ENCODE results near the gene HSBP1.

Gene HSBP1

DNA sequence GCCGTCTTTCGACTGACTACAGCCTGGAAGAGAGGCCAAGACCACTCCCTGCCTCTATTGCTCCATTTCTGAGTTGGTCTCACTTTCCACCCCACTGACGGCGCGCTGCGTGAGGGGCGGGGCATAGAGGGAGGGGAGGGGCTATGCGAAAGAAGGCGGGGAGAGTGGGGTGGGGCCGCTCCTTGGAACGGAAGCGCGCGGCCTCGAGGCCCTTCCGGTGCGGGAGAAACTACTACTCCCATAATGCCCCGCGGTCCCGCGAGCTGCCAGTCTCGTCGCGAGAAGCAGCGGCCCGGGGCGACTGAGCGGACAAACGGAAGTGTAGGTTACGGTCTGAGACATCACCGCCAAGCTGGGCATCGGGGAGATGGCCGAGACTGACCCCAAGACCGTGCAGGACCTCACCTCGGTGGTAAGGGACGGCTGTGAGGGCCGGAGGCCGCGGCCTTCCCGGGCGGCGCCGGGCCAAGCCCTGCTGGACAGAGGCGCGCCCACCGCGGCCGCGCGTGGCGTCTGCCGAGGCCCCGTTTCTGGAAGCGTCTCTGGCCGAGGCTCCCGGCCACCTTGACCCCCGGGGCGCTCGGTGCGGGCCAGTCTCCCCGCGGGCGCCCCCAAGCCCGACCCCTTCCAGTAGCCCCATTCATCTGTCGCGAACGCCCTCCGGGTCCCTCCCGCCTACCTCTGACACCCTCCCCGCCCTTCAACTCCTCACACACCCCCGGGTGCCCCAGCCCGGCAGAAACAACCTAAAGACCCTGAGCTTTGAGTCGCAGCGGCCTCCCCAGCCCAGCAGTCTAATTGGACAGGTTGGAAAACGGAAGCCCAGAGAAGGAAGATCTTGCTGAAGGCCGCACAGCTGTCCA lies at the start of gene HSBP1:
TSS of gene HSBP1 (plus strand) at position 269 of the 863 bp plus-strand sequence. CDS start at position 368, 99 bp downstream.
- peak within 1 kb of the TSS; percentile 98 for H3K4me3 Mint-ChIP-seq
- peak; percentile 95 for DNase-seq
- no peaks in the 10 kb centered on the region for H3K27me3 Mint-ChIP-seq
- peak within 1 kb of the TSS; percentile 95 for H3K27ac Mint-ChIP-seq
- peaks cover 41% of the 10 kb centered on the region for H3K4me1 Mint-ChIP-seq (ENCODE audit: low read depth)
- no peaks in the 10 kb centered on the region for H3K9me3 Mint-ChIP-seq
- H3K36me3 Mint-ChIP-seq (ENCODE audit: low read depth), result peaks cover 49% of the 10 kb centered on the region

GRCh38 chr16:83762141-83762991 lies 45.4 kb upstream of the HSBP1 start:
- Mint-ChIP-seq H3K9me3 (no peaks in the 10 kb centered on the region), H3K4me1 (ENCODE audit: low read depth) (no peaks in the 10 kb centered on the region), H3K36me3 (ENCODE audit: low read depth) (no peaks in the 10 kb centered on the region), H3K27me3 (peaks cover 3% of the 10 kb centered on the region), H3K4me3 (no peak overlapping the region), H3K27ac (no peak overlapping the region)
- no peak for DNase-seq

GRCh38 chr16:83762992-83763358 lies 44.8 kb upstream of the HSBP1 start:
- Mint-ChIP-seq H3K36me3 (ENCODE audit: low read depth) (no peaks in the 10 kb centered on the region), H3K4me1 (ENCODE audit: low read depth) (no peaks in the 10 kb centered on the region)
- no peak for DNase-seq

GRCh38 chr16:83768986-83769385 lies 38.8 kb upstream of the HSBP1 start:
- Mint-ChIP-seq H3K9me3 (no peaks in the 10 kb centered on the region), H3K36me3 (ENCODE audit: low read depth) (no peaks in the 10 kb centered on the region), H3K27ac (no peak overlapping the region), H3K27me3 (peaks cover 14% of the 10 kb centered on the region), H3K4me1 (ENCODE audit: low read depth) (peaks cover 4% of the 10 kb centered on the region), H3K4me3 (no peak overlapping the region)
- DNase-seq, result no peak

More at GRCh38 chr16:83762992-83763358, 44.8 kb upstream of the HSBP1 start:
- no peaks in the 10 kb centered on the region for H3K9me3 Mint-ChIP-seq
- peaks cover 5% of the 10 kb centered on the region for H3K27me3 Mint-ChIP-seq
- H3K4me3 Mint-ChIP-seq, result no peak overlapping the region
- no peak overlapping the region for H3K27ac Mint-ChIP-seq

DNA sequence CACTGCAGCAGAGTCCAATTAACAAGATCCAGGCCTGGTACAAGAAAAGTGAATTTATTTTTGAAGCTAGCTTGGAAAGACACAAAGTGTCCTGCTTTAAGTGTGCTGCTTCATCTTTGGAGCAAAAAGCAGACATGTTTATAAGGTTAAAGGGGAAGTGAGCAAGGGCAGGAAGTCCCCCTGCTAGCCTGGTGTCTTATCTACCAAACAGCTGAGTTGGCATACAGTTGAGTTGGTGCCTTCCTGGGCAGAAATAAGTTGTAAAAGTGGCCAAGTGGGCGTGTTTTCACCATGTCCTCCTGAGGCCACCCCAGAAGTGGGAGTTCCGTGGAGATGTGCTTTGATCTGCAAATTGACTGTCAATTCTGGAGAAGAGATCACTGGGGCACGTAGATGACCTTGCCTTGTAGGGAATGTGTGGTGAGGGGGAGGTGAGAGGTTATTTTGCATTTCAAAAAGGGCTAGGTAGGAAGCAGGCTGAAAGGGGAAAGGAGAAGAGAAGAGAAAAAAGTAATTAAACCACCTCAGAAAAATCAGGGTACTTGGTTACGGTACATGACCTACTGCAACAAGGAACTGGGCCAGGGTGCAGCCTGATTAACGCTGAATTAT lies 38.3 kb upstream of the HSBP1 start:
- H3K4me3 Mint-ChIP-seq, result no peak overlapping the region
- peaks cover 4% of the 10 kb centered on the region for H3K4me1 Mint-ChIP-seq (ENCODE audit: low read depth)
- no peak overlapping the region for H3K27ac Mint-ChIP-seq
- peaks cover 14% of the 10 kb centered on the region for H3K27me3 Mint-ChIP-seq
- no peak for DNase-seq
- no peaks in the 10 kb centered on the region for H3K36me3 Mint-ChIP-seq (ENCODE audit: low read depth)
- H3K9me3 Mint-ChIP-seq, result no peaks in the 10 kb centered on the region

DNA sequence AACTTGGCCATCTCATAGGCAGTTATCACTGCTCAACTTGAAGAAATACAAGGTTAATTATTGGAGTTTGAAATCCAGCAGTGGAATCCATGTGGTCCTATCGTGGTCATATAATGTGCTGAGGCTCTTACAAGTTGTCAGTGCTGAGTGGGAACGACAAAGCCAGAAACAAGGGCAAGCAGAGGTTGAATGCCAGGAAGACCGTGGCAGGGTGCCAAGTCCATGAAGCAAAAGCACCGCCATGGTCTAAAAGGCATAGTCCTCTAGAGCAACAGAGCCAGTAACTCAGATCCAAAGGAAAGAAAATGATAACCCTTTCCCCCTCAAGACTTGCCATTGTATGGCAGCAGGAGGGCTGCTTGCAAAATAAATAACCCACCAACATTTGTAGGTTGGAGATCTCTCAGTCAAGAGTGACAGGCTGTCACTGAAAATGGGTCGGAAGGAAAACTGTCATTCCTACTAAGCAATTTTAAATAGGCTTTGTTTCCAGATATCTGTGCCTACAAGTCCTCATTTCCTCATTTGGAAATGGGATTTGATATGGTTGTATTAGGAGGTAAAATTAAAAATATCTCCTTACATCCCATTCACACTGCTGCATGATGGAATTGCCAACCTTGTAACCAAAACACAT lies 36.4 kb upstream of the HSBP1 start:
- H3K27me3 Mint-ChIP-seq, result peaks cover 14% of the 10 kb centered on the region
- DNase-seq, result no peak
- H3K27ac Mint-ChIP-seq, result no peak overlapping the region
- H3K9me3 Mint-ChIP-seq, result no peaks in the 10 kb centered on the region
- no peak overlapping the region for H3K4me3 Mint-ChIP-seq
- peaks cover 4% of the 10 kb centered on the region for H3K4me1 Mint-ChIP-seq (ENCODE audit: low read depth)
- no peaks in the 10 kb centered on the region for H3K36me3 Mint-ChIP-seq (ENCODE audit: low read depth)

GRCh38 chr16:83772806-83773205 lies 35.0 kb upstream of the HSBP1 start:
- no peak overlapping the region for H3K4me3 Mint-ChIP-seq
- no peaks in the 10 kb centered on the region for H3K36me3 Mint-ChIP-seq (ENCODE audit: low read depth)
- no peaks in the 10 kb centered on the region for H3K9me3 Mint-ChIP-seq
- peaks cover 4% of the 10 kb centered on the region for H3K4me1 Mint-ChIP-seq (ENCODE audit: low read depth)
- no peak overlapping the region for H3K27ac Mint-ChIP-seq
- no peak for DNase-seq
- H3K27me3 Mint-ChIP-seq, result peaks cover 9% of the 10 kb centered on the region

DNA sequence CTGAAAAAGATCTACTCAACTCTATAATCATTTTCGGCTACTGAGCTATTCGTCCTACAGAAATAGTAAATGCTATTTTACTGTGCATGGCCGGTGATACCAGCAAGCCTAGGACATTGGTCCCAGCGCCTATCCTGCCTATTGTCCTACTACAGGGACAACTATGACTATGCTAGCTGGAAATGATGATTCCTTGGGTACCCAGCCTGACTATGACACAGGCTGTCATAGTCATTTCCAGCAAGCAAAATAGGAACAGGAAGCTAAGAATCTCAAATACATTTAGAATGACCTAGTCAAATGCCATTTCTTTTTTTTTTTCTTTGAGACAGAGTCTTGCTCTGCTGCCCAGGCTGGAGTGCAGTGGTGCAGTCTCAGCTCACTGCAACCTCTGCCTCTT lies 33.7 kb upstream of the HSBP1 start:
- no peak overlapping the region for H3K4me3 Mint-ChIP-seq
- peaks cover 4% of the 10 kb centered on the region for H3K4me1 Mint-ChIP-seq (ENCODE audit: low read depth)
- H3K36me3 Mint-ChIP-seq (ENCODE audit: low read depth), result no peaks in the 10 kb centered on the region
- H3K27me3 Mint-ChIP-seq, result peaks cover 9% of the 10 kb centered on the region
- H3K27ac Mint-ChIP-seq, result no peak overlapping the region
- no peaks in the 10 kb centered on the region for H3K9me3 Mint-ChIP-seq
- no peak for DNase-seq

DNA sequence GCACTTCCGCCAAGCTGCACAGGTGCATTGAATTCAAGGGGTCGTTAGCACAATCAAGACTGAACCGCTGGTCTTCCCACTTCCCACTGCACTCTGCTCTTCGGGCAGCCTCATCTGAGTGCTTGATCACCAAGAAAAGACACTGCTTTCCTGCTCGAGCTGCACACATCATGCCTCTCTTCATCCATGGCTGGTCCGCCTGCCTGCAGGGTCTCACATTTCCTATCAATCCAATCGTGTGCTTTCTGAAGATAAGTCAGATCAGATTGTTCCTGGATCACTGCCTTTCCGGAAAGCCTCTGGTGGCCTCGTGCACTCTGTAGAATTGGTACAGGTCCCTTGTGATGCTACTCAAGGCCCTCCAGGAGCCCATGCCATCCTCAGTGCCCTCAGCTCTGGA lies 30.8 kb upstream of the HSBP1 start:
- no peaks in the 10 kb centered on the region for H3K36me3 Mint-ChIP-seq (ENCODE audit: low read depth)
- H3K4me3 Mint-ChIP-seq, result no peak overlapping the region
- peaks cover 6% of the 10 kb centered on the region for H3K27me3 Mint-ChIP-seq

DNA sequence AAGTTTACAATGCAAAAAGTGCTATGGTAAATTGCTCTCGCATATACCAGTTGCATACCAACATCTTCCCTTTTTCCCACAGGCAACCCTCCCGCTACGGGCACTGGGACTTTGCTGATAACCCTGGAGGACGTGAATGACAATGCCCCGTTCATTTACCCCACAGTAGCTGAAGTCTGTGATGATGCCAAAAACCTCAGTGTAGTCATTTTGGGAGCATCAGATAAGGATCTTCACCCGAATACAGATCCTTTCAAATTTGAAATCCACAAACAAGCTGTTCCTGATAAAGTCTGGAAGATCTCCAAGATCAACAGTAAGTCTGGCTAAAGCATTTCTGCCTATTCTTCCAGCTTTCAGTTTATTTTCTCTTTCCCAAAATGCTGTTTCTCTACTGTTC lies 27.9 kb upstream of the HSBP1 start:
- H3K36me3 Mint-ChIP-seq (ENCODE audit: low read depth), result no peaks in the 10 kb centered on the region
- H3K27me3 Mint-ChIP-seq, result peaks cover 6% of the 10 kb centered on the region
- no peaks in the 10 kb centered on the region for H3K4me1 Mint-ChIP-seq (ENCODE audit: low read depth)
- H3K9me3 Mint-ChIP-seq, result no peaks in the 10 kb centered on the region
- H3K4me3 Mint-ChIP-seq, result no peak overlapping the region
- no peak overlapping the region for H3K27ac Mint-ChIP-seq
- DNase-seq, result no peak

More for the DNA sequence above, 30.8 kb upstream of the HSBP1 start:
- H3K9me3 Mint-ChIP-seq, result no peaks in the 10 kb centered on the region
- no peak for DNase-seq
- H3K27ac Mint-ChIP-seq, result no peak overlapping the region
- no peaks in the 10 kb centered on the region for H3K4me1 Mint-ChIP-seq (ENCODE audit: low read depth)

DNA sequence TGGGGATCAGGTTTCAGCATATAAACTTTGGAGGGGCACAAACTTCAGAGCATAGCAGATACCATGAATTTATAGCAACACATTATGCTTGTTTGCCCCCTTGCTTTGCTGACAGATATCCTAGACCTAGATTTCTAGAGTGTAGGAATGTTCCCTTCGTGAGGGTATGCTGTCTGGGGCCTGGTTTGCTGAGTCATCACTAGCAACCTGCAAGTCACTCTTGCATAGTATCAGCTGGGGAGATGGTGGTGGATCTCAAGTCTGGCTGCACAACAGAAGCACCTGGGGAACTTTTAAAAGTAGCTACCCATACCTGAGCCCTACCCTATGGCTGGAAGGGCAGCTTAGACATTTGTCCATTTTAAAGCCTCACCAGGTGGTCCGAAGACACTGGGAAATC lies 22.3 kb upstream of the HSBP1 start:
- DNase-seq, result no peak
- Mint-ChIP-seq H3K27ac (no peak overlapping the region), H3K9me3 (no peaks in the 10 kb centered on the region), H3K4me3 (no peak overlapping the region), H3K27me3 (peaks cover 3% of the 10 kb centered on the region), H3K4me1 (ENCODE audit: low read depth) (no peaks in the 10 kb centered on the region), H3K36me3 (ENCODE audit: low read depth) (no peaks in the 10 kb centered on the region)

- H3K4me1 Mint-ChIP-seq (ENCODE audit: low read depth), result peaks cover 8% of the 10 kb centered on the region
- H3K9me3 Mint-ChIP-seq, result no peaks in the 10 kb centered on the region
- H3K27ac Mint-ChIP-seq, result no peak overlapping the region
- H3K4me3 Mint-ChIP-seq, result no peak overlapping the region
- DNase-seq, result no peak
- no peaks in the 10 kb centered on the region for H3K36me3 Mint-ChIP-seq (ENCODE audit: low read depth)
- H3K27me3 Mint-ChIP-seq, result peaks cover 6% of the 10 kb centered on the region
These were observed 18.0 kb upstream of the HSBP1 start for GRCh38 chr16:83789642-83790401.

GRCh38 chr16:83791916-83792315 lies 15.9 kb upstream of the HSBP1 start:
- DNase-seq, result no peak

GRCh38 chr16:83792391-83792790 lies 15.4 kb upstream of the HSBP1 start:
- Mint-ChIP-seq H3K27me3 (peaks cover 21% of the 10 kb centered on the region), H3K36me3 (ENCODE audit: low read depth) (no peaks in the 10 kb centered on the region), H3K27ac (no peak overlapping the region), H3K4me3 (no peak overlapping the region), H3K9me3 (no peaks in the 10 kb centered on the region), H3K4me1 (ENCODE audit: low read depth) (peaks cover 8% of the 10 kb centered on the region)
- DNase-seq, result no peak

More at GRCh38 chr16:83791916-83792315, 15.9 kb upstream of the HSBP1 start:
- Mint-ChIP-seq H3K9me3 (no peaks in the 10 kb centered on the region), H3K36me3 (ENCODE audit: low read depth) (no peaks in the 10 kb centered on the region), H3K4me1 (ENCODE audit: low read depth) (peaks cover 8% of the 10 kb centered on the region), H3K27me3 (peaks cover 19% of the 10 kb centered on the region), H3K27ac (no peak overlapping the region), H3K4me3 (no peak overlapping the region)

Measured in activated T-cell treated with anti-CD3 and anti-CD28 coated beads, Interleukin-2, amount 50 U/mL, for 24 hours (primary cell).